Measurements from ENCODE around the gene ETV2.
A peak's percentile ranks its signal among the peaks of the same experiment; 100 is the strongest.

Gene ETV2

GRCh38 chr19:35693422-35693821 is 51.9 kb downstream of the ETV2 start:
- no peaks in the 10 kb centered on the region for H3K36me3 ChIP-seq (ENCODE audit: insufficient read depth)
- TF ChIP-seq CTCF (conservative IDR thresholded peaks at IDR 0.05; ENCODE audit: low read depth, low read length) = no peak
- H3K27ac ChIP-seq = no peak overlapping the region
- no peak overlapping the region for H3K9ac ChIP-seq
- no peak overlapping the region for H3K4me2 ChIP-seq
- H3K4me1 ChIP-seq (ENCODE audit: low read depth, poor library complexity, severe bottlenecking) = peaks cover 5% of the 10 kb centered on the region
- H3K4me3 ChIP-seq (IDR thresholded peaks at IDR 0.05; ENCODE audit: insufficient read depth, low read depth, low read length) = no peak overlapping the region
- peaks cover 16% of the 10 kb centered on the region; the same call in 1 of the 2 replicates for H3K27me3 ChIP-seq (ENCODE audit: insufficient read depth, low read depth)
- H3K79me2 ChIP-seq (ENCODE audit: insufficient read depth, low read depth) = no peaks in the 10 kb centered on the region
- no peaks in the 10 kb centered on the region for H4K20me1 ChIP-seq (ENCODE audit: insufficient read depth)
- H2AFZ ChIP-seq (ENCODE audit: low read depth) = no peak overlapping the region

- Histone ChIP-seq H3K36me3 (ENCODE audit: insufficient read depth) (no peaks in the 10 kb centered on the region), H2AFZ (ENCODE audit: low read depth) (no peak overlapping the region)
- peak; percentile 90 for TF ChIP-seq CTCF (conservative IDR thresholded peaks at IDR 0.05; ENCODE audit: low read depth, low read length)
These were observed 52.5 kb downstream of the ETV2 start for GRCh38 chr19:35693835-35694599.

More at GRCh38 chr19:35693835-35694599, 52.5 kb downstream of the ETV2 start:
- H3K9ac ChIP-seq = no peak overlapping the region
- H3K27ac ChIP-seq = no peak overlapping the region
- H3K27me3 ChIP-seq (ENCODE audit: insufficient read depth, low read depth) = peaks cover 11% of the 10 kb centered on the region; the same call in 1 of the 2 replicates
- peaks cover 5% of the 10 kb centered on the region for H3K4me1 ChIP-seq (ENCODE audit: low read depth, poor library complexity, severe bottlenecking)
- no peaks in the 10 kb centered on the region for H4K20me1 ChIP-seq (ENCODE audit: insufficient read depth)
- no peak overlapping the region for H3K4me2 ChIP-seq
- no peak overlapping the region for H3K4me3 ChIP-seq (IDR thresholded peaks at IDR 0.05; ENCODE audit: insufficient read depth, low read depth, low read length)
- no peaks in the 10 kb centered on the region for H3K79me2 ChIP-seq (ENCODE audit: insufficient read depth, low read depth)
